Neutrophil (primary cell): Measurements from ENCODE around the gene CEACAM6.

ENCODE experiments used
- H3K27ac ChIP-seq: fragments of 200-600 bp; sonication (generic); 2 replicates; pipeline ENCODE4 v1.5.1; 2016; ENCODE audit warnings: mild to moderate bottlenecking, moderate library complexity
- H3K27me3 ChIP-seq: fragments of 200-600 bp; sonication (generic); 2 replicates; pipeline ENCODE4 v1.6.0; 2016; ENCODE audit warnings: mild to moderate bottlenecking
- H3K36me3 ChIP-seq: fragments of 200-600 bp; sonication (generic); 2 replicates; pipeline ENCODE4 v1.5.1; 2017
- H3K4me1 ChIP-seq, 2 experiments: fragments of 200-600 bp in 1 of 2; sonication (generic) in 1 of 2; 1 replicate in 1 of 2; 2 replicates in 1 of 2; pipeline versions ENCODE4 v1.5.1 to v1.6.1; 2013 to 2016; ENCODE audit warnings: low read depth in 1 of 2, low read length in 1 of 2, mild to moderate bottlenecking in 1 of 2, moderate library complexity in 1 of 2; ENCODE audit not compliant: control insufficient read depth in 1 of 2, insufficient read depth in 1 of 2
- H3K4me3 ChIP-seq, 2 experiments: fragments of 200-600 bp in 1 of 2; sonication (generic) in 1 of 2; 1 replicate in 1 of 2; 2 replicates in 1 of 2; pipeline ENCODE4 v1.5.1; 2013 to 2016; ENCODE audit warnings: low read depth in 1 of 2, low read length in 1 of 2, mild to moderate bottlenecking in 1 of 2, moderate library complexity in 1 of 2
- H3K9me3 ChIP-seq: fragments of 200-600 bp; sonication (generic); 2 replicates; pipeline ENCODE4 v1.5.1; 2016
- CTCF ChIP-seq: fragments of 200-600 bp; sonication (generic); IDR thresholded peaks from 2 replicates; pipeline ENCODE4 v1.5.1; 2016; ENCODE audit warnings: antibody characterized with exemption

CEACAM6 gene

GRCh38 chr19:41726493-41726892 lies 28.8 kb upstream of the CEACAM6 start:
- Histone ChIP-seq H3K36me3 (no peaks in the 10 kb centered on the region), H3K9me3 (no peaks in the 10 kb centered on the region), H3K27ac (no peak overlapping the region), H3K4me1 (no peaks in the 10 kb centered on the region), H3K27me3 (peaks cover 40% of the 10 kb centered on the region), H3K4me3 (no peak overlapping the region)
- TF ChIP-seq CTCF: no peak

DNA sequence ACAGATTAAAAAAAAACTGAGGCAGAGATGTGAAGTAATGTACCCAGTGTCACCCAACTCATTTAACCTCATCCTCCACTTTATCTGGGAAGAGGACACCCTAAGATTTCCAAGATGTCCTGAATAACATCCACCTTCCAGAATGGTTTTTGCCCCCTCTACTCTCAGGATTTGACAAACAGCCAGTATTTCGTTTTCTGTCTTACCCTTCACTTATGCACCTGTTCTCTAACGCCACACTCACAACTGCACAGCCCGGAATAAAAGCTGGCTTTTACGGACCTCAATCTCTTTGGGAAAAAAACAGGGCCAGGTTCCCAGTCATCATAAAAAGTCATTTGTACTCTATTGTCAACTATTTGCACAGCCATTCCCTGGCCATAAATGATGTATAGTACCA lies 21.2 kb upstream of the CEACAM6 start:
- no peak for TF ChIP-seq CTCF
- Histone ChIP-seq H3K4me3 (no peak overlapping the region), H3K36me3 (no peaks in the 10 kb centered on the region), H3K27ac (no peak overlapping the region), H3K4me1 (no peaks in the 10 kb centered on the region), H3K27me3 (peaks cover 23% of the 10 kb centered on the region), H3K9me3 (no peaks in the 10 kb centered on the region)

DNA sequence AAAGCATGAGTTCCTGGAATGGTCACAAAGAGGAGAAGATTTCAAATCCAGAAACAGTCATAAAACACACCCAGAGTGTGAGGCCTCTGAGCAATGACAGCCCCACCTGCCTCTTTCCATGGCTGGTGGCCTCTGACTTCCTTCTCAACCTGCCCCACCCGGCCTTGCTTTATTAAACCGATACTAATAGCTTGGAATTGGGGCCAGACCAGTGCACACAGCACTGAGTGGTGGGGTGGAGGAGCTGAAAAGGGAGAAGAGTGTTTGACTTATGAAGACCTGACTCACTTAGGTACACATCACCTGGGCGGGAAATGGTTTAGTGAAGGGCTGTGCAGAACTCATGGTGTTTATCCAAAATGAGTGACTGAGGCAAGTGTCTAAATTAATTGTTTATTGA lies 20.7 kb upstream of the CEACAM6 start:
- no peaks in the 10 kb centered on the region for H3K36me3 ChIP-seq
- no peak for TF ChIP-seq CTCF
- H3K27ac ChIP-seq: no peak overlapping the region
- no peaks in the 10 kb centered on the region for H3K4me1 ChIP-seq
- H3K27me3 ChIP-seq: peaks cover 22% of the 10 kb centered on the region
- H3K9me3 ChIP-seq: no peaks in the 10 kb centered on the region
- no peak overlapping the region for H3K4me3 ChIP-seq

- Histone ChIP-seq H3K27me3 (peaks cover 20% of the 10 kb centered on the region), H3K9me3 (no peaks in the 10 kb centered on the region), H3K27ac (no peak overlapping the region), H3K4me3 (no peak overlapping the region), H3K4me1 (no peaks in the 10 kb centered on the region), H3K36me3 (no peaks in the 10 kb centered on the region)
- no peak for TF ChIP-seq CTCF
Observed at GRCh38 chr19:41735071-41735600, 20.2 kb upstream of the CEACAM6 start.

GRCh38 chr19:41739361-41739760 lies 16.0 kb upstream of the CEACAM6 start:
- no peak for TF ChIP-seq CTCF
- Histone ChIP-seq H3K27me3 (no peaks in the 10 kb centered on the region), H3K4me1 (peaks cover 16 to 22% of the 10 kb centered on the region in 2 experiments), H3K9me3 (no peaks in the 10 kb centered on the region), H3K4me3 (no peak overlapping the region), H3K36me3 (no peaks in the 10 kb centered on the region), H3K27ac (no peak overlapping the region)
